ENCODE measurements around the gene KLF12.

DNA sequence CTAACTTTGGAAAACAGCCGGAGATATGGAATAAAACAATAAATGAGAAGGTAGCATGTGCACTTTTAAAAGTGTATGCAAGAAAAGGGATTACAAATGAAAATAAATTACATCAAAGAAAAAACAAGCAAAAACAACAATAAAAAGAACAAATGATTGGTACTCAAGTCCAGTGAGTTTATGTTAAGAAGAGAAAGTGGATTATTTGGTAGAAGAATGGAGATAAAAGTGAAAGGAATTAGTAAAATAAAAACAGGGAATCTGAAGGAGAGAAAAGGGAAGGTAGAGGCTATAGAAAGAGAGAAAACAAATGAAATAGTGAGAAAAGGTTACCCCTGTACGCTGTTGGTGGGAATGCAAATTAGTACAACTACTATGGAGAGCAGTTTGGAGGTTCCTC is 28.6 kb upstream of the KLF12 start:
- TF ChIP-seq, protein P1, sequence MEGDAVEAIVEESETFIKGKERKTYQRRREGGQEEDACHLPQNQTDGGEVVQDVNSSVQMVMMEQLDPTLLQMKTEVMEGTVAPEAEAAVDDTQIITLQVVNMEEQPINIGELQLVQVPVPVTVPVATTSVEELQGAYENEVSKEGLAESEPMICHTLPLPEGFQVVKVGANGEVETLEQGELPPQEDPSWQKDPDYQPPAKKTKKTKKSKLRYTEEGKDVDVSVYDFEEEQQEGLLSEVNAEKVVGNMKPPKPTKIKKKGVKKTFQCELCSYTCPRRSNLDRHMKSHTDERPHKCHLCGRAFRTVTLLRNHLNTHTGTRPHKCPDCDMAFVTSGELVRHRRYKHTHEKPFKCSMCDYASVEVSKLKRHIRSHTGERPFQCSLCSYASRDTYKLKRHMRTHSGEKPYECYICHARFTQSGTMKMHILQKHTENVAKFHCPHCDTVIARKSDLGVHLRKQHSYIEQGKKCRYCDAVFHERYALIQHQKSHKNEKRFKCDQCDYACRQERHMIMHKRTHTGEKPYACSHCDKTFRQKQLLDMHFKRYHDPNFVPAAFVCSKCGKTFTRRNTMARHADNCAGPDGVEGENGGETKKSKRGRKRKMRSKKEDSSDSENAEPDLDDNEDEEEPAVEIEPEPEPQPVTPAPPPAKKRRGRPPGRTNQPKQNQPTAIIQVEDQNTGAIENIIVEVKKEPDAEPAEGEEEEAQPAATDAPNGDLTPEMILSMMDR (IDR thresholded peaks at IDR 0.05 in 4 of 5, conservative IDR thresholded peaks at IDR 0.05 in 1 of 5), result no peak
- no peak for TF ChIP-seq POLR2A (IDR thresholded peaks at IDR 0.05)

Data from gastrocnemius medialis (tissue), 4 donors.